Posterior vena cava (tissue), 2 donors: ENCODE results near the gene KRT86. TPM values are rescaled to one million over a fixed set of nuclear protein-coding genes. Genes with fewer than 3 reads are reported as not detected.
"Not testable (repeated sequence)": the region's sequence is repeated elsewhere in the genome, so short reads cannot be mapped to it uniquely, and the experiment has no call there.

Source experiments
- DNase-seq: peaks from one replicate; pipeline ENCODE4 v3.0.0-alpha.2; 2020; ENCODE audit warnings: low spot score
- intact Hi-C, 2 donors: fragments of 100-400 bp; cut with DNase I; formaldehyde crosslinking; loops; one replicate each; pipeline versions ENCODE4 v1.14.1 to v1.14.2; 2022 to 2023
- total RNA-seq, 2 donors: library from RNA; stranded (reverse); fragmentation: NEBNext Ultra II Directional; extraction: Animal tissue kit (Norgen Biotek cat#: 25700); gene quantifications; one replicate each; pipeline ENCODE4 v1.2.1, GENCODE V29; 2021
- donor health status: DM: yes; HTN: yes; CAD: no.
- donor health status: DM: yes; HTN: yes; CAD: no.

KRT86 gene
- total RNA-seq, 2 donors from 2014 or later = not detected

DNA sequence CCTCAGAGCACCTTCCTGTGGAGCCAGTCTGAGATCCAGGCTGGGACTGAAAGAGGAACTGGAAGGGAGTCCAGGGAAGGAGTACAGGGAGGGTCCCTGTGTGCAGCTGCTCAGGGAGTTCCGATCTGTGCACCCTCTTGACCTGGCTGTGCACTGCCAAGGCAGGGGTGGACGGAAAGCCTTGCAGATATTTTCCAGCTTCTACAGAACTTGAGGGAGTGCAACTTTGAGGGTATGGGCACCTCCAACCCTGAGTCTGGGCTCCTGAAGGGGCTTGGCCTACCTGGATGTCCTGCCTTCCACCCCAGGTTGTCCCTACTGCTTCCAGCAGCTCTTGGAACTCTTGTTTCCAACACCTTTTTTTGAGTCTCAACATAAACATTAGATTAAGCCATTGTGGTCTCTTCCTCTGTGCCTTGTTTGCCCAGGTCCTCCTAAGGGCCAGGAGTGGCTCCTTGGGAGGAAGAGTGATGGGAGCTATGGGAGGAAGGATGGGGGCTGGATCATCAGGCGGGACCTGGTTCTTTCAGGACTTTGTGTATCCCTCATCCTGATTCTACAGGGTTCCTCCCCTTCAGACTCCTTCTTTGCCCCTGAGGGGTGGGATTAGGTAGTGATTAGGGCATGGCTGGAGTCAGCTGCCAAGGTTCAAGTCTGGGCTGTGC, 37.9 kb upstream of the KRT86 start:
- intact Hi-C loops = no loop called here
- no peak for DNase-seq

DNA sequence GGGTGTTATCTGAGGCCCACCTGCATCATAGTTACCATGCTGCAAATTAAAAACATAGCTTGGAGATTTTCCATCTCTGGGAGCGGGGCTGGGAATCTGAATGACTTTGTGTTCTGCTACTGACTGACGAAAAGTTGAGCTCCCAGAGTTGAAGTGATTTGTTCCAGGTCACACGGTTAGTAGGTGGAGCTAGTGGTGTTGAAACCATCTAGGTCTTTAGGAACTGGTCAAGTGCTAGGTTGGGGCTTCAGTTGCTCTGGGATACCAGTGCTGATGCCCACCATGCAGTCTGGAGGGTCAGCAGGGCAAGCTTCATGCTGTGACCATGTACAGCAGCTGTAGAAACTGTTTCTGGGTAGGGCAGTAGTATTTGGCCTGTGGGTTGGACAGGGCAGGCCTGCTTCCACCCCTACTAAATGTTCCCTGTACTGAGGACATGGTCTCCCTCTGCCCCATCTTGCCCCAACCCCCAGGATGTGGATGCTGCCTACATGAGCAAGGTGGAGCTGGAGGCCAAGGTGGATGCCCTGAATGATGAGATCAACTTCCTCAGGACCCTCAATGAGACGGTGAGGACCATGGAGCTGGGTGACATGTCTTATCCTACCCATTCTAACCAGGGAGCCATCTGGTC, 36.1 kb upstream of the KRT86 start:
- no peak for DNase-seq
- intact Hi-C loops = no loop called here

DNA sequence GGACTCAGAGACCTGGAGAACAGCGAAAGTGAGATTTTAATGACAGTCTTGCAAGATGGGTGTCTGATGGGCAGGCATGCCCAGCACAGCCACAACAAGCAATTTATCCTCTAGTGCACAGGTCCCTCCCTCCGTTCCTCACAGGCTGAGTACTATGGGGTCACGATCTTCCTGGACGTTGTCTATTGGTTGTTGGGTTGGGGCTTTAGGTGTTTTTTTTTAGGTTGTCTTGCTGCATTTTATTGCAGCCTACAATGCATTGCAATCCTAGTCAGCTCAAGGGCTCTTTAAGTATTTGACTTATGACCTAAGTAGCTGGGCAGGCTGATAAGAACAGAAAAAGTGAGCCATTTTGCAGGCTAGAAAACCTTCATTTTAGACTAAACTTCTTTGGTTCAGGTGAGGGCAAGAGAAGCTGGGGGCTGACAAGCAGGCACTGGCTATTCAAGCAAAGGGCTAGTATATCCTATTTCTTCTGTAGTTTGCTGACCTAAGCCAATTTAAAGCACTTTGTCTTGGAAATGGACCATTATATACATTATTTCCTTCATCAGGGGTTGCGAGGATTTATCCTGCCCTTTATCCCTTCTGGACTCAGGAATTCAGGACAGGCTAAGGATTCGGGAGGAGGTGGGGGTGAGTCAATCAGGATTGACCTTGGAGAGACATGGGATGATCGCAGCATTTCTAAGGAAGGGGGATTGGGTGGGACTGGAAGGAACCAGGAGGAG, 35.4 kb upstream of the KRT86 start:
- intact Hi-C loops = no loop called here
- no peak for DNase-seq

DNA sequence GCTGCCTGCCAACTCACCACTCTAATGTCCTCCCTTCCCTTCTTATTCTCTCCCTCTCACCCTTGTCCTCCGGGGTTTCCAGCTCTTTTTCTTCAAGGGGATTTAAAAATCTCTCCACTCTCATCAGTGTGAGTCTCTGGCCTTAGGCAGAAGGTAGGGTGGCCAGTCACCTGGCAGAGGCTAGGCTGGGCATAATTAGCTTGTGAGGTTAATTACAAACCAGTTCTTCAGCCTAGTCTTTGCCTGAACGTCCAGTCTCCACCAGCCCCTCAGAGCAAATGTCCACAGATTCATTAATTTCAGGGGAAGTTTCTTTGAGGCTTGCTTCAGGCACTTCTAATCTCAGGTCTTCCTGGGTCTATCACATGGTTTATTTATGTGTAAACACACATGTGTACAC, 34.7 kb upstream of the KRT86 start:
- intact Hi-C loops = no loop called here

GRCh38 chr12:52240247-52240646, 34.2 kb upstream of the KRT86 start:
- DNase-seq, intact Hi-C loops: not testable (repeated sequence)

More for the DNA sequence above, 34.7 kb upstream of the KRT86 start:
- no peak for DNase-seq

- intact Hi-C loops = no loop called here
- no peak for DNase-seq
These were observed 33.1 kb upstream of the KRT86 start for GRCh38 chr12:52241205-52241842.

- intact Hi-C loops = no loop called here
- DNase-seq = no peak
These were observed 31.8 kb upstream of the KRT86 start for GRCh38 chr12:52242442-52243258.

- intact Hi-C loops = no loop called here
- DNase-seq = no peak
These were observed 31.1 kb upstream of the KRT86 start for GRCh38 chr12:52243259-52243855.

GRCh38 chr12:52243856-52244614, 30.4 kb upstream of the KRT86 start:
- peak; percentile 93 for DNase-seq
- intact Hi-C loops = no loop called here

DNA sequence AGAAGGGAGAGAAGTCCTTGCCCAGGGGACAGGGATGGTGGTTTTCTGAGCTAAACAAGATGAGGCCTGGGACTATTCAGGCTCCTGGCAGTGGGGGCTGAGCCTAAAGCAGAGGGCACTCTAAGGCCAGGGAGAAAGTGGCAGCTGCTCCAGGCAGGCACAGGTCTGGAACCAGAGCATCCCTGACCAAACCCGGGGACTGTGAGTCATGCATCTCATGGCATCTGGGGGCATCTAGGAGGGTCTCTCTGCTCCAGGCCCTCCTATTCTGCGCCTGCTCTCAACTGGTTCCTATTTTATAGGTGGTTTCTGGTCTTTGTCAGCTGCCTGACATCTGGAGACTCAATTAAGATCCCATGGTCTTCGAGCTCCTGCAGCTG, 29.8 kb upstream of the KRT86 start:
- intact Hi-C loops = no loop called here
- DNase-seq = no peak

DNA sequence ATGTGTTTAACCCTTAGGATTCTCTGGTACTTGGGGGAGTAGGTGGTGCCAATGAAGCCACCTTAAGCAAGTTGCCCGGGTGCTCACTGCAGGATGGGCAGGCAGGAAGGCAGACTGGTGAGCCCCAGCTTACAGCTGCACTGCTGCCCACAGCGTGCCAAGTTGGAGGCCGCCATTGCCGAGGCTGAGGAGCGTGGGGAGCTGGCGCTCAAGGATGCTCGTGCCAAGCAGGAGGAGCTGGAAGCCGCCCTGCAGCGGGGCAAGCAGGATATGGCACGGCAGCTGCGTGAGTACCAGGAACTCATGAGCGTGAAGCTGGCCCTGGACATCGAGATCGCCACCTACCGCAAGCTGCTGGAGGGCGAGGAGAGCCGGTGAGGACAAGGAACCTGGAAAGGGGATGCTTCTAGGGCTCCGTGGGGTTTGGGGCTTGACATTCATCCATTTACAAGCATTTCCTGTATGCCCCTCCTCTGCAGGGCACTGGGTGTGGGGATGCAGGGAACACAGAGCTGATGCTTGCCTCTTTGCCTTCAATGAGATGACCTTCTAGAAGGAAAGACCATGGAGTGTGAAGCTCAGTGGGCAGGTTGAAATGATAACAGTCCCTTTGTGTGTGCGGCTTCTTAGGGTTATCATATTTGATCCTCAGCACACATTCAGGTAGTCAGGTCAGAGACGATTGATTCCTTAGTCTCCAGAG, 29.0 kb upstream of the KRT86 start:
- DNase-seq = no peak
- intact Hi-C loops = no loop called here

GRCh38 chr12:52245962-52246569, 28.4 kb upstream of the KRT86 start:
- DNase-seq = no peak
- intact Hi-C loops = no loop called here

- no peak for DNase-seq
- intact Hi-C loops = no loop called here
These were observed 27.5 kb upstream of the KRT86 start for GRCh38 chr12:52246720-52247621.

DNA sequence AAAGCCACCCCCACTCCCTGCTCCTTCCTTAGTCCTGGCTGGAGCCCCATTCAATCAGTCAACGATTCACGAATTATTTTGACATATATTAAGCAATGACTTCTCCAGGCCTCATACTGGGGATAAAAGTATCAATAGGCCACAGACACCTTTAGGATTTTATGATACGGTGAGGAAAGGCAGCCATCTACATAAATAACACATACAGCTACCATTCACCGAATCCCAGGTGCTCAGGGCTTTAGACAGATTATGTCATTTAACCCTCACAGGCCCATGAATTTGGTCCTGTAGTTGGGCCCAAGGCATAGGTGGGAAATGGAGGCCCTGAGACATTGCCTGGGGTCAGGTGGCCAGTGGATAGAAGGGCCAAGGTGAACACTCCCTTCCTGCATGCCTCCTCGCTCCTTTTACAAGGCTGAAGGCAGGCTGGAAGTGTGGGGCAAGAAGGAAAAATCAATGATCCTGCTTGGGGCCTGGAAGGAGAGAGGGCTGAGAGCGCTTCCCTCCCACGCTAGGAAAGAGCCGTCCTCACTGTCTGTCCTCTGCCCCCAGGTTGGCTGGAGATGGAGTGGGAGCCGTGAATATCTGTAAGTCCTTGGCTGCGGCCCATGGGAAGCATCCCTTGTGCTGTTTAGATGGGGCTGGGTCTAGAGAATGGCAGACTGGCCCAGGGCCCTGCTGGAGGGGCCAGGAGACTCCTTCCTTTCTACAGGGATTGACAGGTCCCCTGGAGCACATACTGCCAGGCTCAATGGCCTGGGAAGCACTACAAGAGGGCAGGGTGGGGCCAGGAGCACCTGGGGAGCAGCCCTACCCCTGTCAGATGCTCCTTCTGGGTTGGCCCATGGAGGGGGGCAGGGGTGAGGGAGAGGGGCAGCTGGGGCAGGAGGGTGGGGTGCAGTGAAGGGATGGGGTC, 26.6 kb upstream of the KRT86 start:
- intact Hi-C loops = no loop called here

More for the DNA sequence above, 26.6 kb upstream of the KRT86 start:
- no peak for DNase-seq
